SK-N-SH treated with all-trans-retinoic acid at 6 μM for 48 hours (cell line): ENCODE data around the gene CDH4.

Experiments
- CSDC2 ChIP-seq: fragments of 250-450 bp; sonication (Bioruptor Pico); IDR thresholded peaks from 2 replicates; pipeline ENCODE4 v1.5.0; 2020; ENCODE audit warnings: mild to moderate bottlenecking, moderate library complexity
- ISL1 ChIP-seq: fragments of 250-450 bp; sonication (Bioruptor Pico); IDR thresholded peaks from 2 replicates; pipeline ENCODE4 v2.1.2; 2022; ENCODE audit warnings: mild to moderate bottlenecking, moderate library complexity
- PATZ1 ChIP-seq: fragments of 250-450 bp; sonication (Bioruptor Pico); IDR thresholded peaks from 2 replicates; pipeline ENCODE4 v1.8.0; 2020; ENCODE audit warnings: mild to moderate bottlenecking, moderate library complexity, borderline replicate concordance
- POU6F1 ChIP-seq: fragments of 250-450 bp; sonication (Bioruptor Pico); IDR thresholded peaks from 2 replicates; pipeline ENCODE4 v1.8.0; 2021; ENCODE audit warnings: low read depth, mild to moderate bottlenecking, moderate library complexity, borderline replicate concordance
- SNAI2 ChIP-seq: fragments of 250-450 bp; sonication (Bioruptor Pico); IDR thresholded peaks from 2 replicates; pipeline ENCODE4 v1.5.0; 2020; ENCODE audit warnings: mild to moderate bottlenecking, moderate library complexity
- TSHZ2 ChIP-seq: fragments of 250-450 bp; sonication (Bioruptor Pico); IDR thresholded peaks from 2 replicates; pipeline ENCODE4 v1.5.0; 2020; ENCODE audit warnings: mild to moderate bottlenecking, moderate library complexity
- ZC3H10 ChIP-seq: fragments of 250-450 bp; sonication (Bioruptor Pico); IDR thresholded peaks from 2 replicates; pipeline ENCODE4 v1.5.1; 2021; ENCODE audit warnings: mild to moderate bottlenecking, moderate library complexity
- ZFP3 ChIP-seq: fragments of 250-450 bp; sonication (Bioruptor Pico); IDR thresholded peaks from 2 replicates; pipeline ENCODE4 v1.5.0; 2020; ENCODE audit warnings: mild to moderate bottlenecking, moderate library complexity
- ZNF565 ChIP-seq: fragments of 450-650 bp; formaldehyde crosslinking; conservative IDR thresholded peaks from 2 replicates; pipeline ENCODE4 v1.5.0; 2020; ENCODE audit warnings: low read depth, mild to moderate bottlenecking, moderate library complexity
- ZNF70 ChIP-seq: fragments of 450-650 bp; formaldehyde crosslinking; IDR thresholded peaks from 2 replicates; pipeline ENCODE4 v1.5.0; 2020; ENCODE audit warnings: mild to moderate bottlenecking, moderate library complexity
- ZNF8 ChIP-seq: fragments of 450-650 bp; formaldehyde crosslinking; IDR thresholded peaks from 2 replicates; pipeline ENCODE4 v1.5.0; 2020; ENCODE audit warnings: mild to moderate bottlenecking, moderate library complexity

GRCh38 chr20:61773926-61774587 lies 522.0 kb downstream of the CDH4 start:
- no peak for TF ChIP-seq ISL1 (CRISPR knock-in tag)
- TF ChIP-seq TSHZ2, result no peak
- TF ChIP-seq ZFP3, result no peak
- TF ChIP-seq PATZ1 (CRISPR knock-in tag), result no peak
- no peak for TF ChIP-seq ZNF8 (CRISPR knock-in tag)
- TF ChIP-seq ZNF565 (CRISPR knock-in tag), result no peak
- no peak for TF ChIP-seq SNAI2 (CRISPR knock-in tag)
- TF ChIP-seq ZNF70 (CRISPR knock-in tag), result no peak
- no peak for TF ChIP-seq POU6F1 (CRISPR knock-in tag)
- no peak for TF ChIP-seq CSDC2 (CRISPR knock-in tag)
- TF ChIP-seq ZC3H10 (CRISPR knock-in tag), result no peak
